Midbrain (tissue), 1 donor: ENCODE measurements around the gene POGK.
"Not testable (repeated sequence)": the region's sequence is repeated elsewhere in the genome, so short reads cannot be mapped to it uniquely, and the experiment has no call there.

ENCODE experiments used
- DNase-seq: peaks from one replicate; lab custom pipeline; 2025; lab: John Stamatoyannopoulos, UW

Gene POGK

DNA sequence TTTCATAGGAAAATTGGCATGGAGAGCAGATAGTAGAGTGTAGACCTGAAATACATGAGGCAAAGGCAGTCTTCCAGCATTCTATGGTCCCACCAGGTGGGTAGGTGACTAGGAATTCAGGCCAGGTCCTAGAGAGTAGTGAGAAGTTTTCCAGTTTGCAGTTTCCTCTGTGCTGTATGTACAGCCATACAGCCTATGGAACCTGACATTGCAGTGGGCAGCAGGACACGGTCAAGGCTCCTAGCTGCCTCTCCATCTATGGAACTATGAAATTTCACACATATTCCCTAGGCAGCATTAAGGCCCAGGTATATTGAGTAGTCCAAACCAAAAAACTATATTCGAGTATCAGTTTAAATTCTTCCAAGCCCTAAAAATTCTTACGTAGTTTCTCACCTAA, 16.3 kb downstream of the POGK start:
- DNase-seq: no peak

DNA sequence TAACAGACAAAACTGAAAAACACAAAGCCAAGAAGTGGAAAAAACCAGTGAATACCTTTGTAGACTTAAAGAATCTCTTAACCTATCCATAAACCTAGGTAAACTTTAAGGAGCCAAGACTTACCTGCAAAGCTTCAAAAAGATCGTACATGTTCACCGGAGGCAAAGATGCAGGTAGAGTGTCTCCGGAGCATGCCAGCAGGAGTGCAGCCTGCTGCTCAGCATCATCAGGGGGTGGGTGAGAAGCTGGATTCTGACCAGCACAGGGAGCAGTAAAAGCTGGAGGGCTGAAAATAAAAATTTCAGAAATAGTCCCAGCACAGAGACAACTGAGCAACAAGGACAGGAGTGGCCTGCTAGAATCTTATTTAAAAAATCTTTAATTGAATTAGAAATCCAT, 18.7 kb downstream of the POGK start:
- no peak for DNase-seq

DNA sequence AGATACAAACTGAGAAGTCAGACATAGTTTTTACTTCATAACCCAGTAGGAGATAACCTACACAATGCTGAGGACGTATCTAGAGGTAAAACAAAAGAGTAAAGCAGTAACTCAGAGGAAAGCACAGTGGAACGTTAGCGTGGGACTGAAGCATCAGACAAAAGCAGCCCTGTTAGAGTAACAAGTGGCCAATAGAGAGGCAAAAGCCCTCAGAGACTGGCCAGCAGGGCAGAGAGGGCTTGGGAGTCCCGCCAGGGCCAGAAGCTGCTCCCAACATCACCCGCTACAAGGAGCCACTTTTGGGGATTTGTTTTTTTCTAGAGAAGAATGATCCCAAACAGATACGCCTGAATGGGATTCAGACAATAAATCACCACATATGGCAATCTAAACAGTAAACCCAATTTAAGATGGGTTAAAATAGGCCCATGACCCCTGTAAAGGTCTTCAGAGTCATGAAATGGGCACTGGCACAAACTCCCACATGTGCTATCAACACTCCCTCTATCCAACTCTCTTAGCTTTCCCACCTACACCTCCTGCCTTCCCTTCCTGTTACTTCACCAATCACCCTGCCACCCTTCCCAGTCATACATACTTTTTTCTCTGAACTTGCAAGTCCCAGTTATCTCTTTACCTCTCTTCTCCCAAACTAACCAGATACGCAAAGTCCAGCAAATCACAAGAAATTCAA, 19.6 kb downstream of the POGK start:
- DNase-seq: peak; percentile 77

DNA sequence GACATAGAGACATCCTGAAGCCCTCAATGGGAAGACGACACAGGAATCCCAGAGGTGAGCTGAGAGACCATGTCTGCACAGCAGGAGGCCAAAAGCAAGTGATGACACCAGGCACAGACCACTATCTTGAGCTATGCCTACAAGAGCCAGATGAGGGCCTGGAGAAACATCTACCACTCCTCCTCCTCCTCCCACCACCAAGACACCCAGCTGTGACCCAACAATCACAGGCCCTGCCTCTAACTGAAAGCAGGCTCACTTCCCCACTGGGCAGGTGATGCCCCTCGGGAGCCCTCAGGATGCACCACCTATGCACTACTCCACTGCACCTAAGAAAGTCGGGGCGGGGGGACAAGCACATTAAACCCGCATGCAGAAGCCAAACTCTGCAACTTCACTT, 20.3 kb downstream of the POGK start:
- DNase-seq: no peak

DNA sequence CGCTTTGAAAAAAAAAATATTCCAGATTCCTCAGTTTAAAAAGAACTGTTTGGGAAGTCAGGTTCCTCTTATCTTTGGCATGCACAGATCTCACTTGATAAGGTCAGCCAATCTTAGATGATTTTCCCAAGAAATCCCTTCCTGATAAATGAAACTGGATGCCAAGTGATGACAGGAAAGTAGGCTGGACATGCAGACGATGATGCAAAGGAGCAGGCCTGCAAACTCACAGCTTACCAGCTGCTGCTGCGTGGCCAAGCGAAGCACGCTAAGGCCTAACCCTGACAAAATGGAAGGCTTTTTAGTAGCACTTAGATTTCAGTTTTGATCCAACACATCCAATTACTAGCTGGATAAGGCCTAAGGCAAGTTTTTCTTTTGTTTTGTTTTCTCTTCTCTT, 26.7 kb downstream of the POGK start:
- DNase-seq: no peak

DNA sequence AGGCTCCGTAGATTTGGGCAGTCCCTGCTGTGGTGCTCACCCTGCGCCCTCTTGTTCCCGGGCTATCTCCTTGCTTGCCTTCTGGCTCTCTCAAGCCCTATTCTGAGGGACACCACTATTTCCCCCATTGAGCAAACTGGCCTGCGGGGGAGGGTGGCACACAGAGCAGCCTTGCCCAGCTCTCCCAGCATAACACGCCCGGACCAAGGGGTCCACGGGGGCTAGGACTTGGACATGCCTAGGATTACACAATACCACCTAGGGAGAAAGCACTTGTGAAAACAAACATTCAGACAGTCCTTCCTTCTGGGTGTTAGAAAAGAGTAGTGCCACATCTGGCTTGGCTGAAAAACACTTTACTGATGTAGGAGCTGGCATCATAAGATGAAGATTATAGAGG, 29.4 kb downstream of the POGK start:
- DNase-seq: no peak

DNA sequence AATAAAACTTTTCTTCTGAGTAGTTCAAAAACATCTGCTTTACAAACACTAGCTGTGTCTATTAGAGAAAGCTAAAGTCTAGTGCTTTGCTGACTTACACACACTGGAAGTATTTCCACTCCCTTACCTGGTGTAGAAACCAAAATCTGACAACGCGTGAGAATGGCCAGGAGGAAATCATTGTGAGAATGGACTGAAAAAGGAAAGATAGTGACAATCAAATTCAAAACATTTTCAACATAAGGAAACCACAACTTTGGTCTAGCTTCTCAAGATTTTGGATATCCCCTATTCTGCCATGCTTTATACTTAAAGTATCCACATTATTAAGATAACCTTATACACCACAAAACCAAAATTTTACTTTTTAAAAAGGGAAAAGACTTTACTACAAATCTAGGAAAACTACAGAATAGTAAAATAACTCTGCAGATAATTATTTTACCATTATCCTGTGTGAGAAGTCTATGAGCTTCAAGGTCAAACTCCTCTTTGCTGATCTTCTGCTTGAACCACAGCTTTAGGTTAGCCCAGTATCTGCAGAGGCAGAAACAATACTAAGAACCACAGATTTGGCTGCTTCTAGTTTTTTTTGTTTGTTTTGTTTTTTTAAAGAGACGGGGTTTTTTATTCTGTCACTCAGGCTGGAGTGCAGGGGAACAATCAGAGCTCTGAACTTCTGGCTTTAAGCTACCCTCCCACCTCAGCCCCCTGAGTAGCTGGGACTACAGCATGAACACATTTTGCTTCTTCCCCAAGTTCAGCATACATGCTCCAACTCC, 30.2 kb downstream of the POGK start:
- DNase-seq: no peak

DNA sequence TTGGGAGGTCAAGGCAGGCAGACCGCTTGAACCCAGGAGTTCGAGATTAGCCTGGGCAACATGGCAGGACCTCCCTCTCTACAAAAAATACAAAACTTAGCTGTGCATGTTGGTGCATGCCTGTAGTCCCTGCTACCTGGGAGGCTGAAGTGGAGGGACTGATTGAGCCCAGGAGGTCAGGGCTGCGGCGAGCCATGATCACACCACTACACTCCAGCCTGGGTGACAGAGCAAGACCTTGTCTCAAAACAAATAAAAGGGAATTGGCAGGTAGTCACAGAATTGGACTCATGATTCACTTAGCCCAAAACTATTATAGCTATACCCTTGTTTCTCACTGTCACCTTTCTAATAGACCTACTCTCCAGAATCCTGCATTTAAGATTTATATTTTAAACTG, 31.3 kb downstream of the POGK start:
- no peak for DNase-seq

DNA sequence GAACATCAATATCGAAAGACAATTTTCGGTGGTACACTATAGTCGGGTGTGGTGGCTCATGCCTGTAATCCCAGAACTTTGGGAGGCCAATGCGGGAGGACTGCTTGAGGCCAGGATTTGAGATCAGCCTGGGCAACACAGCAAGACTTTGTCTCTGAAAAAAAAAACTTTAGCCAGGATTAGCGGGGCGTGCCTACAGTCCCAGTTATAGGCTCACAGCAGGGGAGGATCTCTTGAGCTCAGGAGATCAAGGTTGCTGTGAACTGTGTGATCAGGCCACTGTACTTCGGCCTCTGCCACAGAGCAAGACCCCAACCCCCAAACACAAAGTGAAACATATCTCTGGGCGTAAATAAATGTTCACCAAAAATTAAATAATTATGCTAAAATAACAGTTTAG, 35.2 kb downstream of the POGK start:
- no peak for DNase-seq

DNA sequence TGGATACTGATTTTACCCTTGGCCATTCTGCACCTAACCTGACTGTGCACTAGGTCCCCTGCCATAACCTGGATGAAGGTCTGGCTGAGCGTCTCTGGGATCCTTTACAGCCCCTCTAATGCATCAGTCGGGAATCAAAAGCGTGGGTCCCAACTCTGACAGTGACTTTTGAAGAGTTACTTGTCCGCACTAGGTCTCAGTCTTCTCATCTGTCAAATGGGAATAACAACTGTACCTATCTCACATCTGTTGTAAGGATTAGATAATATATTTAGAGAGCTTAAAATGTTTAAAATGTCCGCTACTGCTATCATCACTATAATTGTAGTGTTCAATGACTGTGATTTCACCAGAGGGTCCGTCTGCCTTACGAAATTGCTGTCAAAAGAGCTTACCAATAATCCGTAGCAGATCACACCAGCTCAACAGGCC, 36.0 kb downstream of the POGK start:
- DNase-seq: no peak

DNA sequence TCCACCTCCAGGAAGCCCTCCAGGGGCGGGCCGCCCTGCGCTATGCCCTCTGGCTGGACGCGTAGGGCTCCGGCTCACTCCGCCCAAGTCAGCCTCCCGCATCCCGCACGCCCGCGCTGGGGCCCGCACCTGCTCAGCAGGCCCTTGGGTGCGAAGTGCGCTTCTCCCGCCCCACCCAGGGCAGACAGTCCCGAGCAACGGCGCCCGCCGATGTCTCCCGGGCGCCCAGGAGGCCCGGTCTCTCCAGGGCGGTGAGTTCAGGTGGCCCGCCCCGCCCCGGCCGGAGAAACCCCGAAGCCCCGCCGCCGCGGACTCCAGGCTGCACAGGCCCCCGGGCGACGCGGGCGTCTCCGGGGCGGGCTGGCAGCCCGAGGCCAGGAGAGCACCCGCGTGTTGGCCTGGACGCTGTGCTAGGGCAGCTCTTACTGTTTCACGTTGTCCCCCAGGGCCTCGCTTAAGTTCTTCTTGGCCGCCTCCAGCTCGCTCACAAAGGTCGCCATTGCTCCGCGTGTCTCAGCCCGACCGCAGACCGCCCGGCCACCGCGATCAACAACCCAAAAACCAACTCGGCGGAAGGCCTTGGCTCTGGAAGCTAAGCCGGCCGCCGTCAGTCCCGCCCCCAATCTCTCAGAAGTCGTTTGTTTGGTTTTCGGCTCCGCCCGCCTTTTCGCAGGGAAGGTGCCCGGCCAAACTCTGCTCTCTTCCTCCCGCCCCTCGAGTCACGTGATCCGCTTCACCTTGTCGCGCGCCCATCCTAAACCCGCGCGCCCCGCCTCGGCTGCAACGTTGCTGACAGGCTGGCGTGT, 36.7 kb downstream of the POGK start, which contains the start of gene TADA1:
Gene TADA1, minus strand, starts transcription at position 531 of the 806 bp plus-strand sequence. Its CDS starts 31 bp downstream, at position 500.
- peak; percentile 97 for DNase-seq

DNA sequence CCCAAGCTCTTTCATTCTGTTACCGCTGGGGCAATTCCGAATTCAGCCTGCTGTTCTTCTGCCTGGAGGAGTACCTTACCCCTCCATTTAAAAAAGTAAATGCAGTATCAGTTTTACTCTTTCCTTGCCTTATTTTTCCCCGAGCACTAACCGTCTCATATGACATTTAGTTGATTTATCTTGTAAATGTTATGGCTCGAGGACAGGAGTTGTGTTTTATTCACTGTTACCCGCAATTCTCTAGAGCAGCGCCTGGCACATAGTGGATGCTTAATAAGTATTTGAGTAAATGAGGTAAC, 37.2 kb downstream of the POGK start:
- no peak for DNase-seq

DNA sequence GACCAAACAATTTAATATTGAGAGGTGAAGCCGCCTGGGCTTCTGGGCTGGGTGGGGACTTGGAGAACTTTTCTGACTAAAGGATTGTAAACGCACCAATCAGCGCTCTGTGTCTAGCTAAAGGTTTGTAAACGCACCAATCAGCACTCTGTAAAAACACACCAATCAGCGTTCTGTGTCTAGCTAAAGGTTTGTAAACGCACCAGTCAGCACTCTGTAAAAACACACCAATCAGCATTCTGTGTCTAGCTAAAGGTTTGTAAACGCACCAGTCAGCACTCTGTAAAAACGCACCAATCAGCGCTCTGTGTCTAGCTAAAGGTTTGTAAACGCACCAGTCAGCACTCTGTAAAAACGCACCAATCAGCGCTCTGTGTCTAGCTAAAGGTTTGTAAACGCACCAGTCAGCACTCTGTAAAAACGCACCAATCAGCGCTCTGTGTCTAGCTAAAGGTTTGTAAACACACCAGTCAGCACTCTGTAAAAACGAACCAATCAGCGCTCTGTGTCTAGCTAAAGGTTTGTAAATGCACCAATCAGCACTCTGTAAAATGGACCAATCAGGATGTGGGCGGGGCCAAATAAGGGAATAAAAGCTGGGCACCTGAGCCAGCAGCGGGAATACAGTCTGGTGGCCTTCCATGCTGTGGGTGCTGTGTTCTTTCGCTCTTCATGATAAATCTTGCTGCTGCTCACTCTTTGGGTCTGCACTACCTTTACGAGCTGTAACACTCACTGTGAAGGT, 39.1 kb downstream of the POGK start:
- DNase-seq: not testable (repeated sequence)

DNA sequence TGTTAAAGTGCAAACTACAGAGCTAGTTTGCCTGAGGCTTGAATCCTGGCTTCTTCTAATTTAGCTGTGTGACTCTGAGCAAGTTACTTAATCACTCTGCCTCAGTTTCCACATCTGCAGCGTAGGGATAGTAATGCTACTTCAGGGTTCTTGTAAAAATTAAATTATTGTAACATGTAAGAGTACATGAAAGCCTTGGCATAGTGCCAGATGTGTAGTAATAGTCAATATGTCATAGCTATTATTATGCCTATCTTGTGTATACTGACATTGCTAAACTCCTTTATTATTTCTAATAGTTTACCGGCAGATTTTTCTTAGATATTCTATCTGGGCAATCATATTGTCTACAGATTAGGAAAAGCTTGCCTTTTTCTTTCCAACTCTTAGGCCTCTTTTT, 43.6 kb downstream of the POGK start:
- DNase-seq: no peak

DNA sequence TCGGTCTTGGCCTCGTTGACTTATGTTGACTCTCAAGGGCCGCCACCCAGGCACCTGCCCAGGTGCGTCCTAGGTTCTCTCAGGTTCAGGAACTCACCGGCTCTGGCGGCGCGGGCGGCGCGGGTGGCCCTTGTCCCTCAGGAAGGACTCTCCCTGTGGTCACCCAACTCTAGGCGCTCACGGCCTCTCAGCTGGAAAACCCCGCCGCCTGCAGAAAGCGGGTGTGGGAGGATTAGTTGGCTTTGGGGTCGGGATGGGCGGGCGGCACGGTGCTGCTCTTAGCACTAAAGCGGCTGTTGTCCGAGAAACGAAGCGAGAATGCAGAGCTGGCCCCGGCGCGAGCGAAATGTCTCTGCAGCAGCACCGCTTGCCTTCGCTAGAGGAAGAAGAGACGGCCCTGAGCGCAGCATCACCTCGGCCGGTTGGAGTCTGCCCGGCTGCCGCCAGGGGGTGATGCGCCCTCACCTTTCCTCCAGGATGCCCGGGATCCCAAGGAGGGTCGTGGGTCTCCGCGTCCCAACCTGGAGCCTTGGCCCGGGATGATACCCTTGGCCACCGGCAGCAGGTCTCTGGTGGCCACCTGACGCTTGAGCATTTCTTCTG, 44.9 kb downstream of the POGK start:
- DNase-seq: peak; percentile 47

DNA sequence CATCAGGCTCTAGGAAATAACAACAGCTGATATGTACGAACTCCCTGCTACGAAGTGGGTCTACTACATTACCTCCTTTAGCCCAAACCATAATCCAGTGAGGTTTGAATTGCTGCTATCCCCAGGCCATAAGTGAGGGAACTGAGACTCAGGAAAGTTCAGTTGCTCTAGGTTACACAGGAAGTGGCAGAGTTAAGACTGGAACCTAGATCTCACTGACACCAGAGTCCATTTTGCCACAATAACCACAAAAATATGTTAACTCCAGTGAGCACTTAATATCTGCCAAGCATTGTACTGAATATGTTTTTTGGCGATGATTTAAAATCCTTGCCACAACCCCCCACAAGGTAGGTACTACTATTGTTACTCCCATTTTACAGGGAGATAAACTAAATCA, 45.7 kb downstream of the POGK start:
- DNase-seq: no peak

DNA sequence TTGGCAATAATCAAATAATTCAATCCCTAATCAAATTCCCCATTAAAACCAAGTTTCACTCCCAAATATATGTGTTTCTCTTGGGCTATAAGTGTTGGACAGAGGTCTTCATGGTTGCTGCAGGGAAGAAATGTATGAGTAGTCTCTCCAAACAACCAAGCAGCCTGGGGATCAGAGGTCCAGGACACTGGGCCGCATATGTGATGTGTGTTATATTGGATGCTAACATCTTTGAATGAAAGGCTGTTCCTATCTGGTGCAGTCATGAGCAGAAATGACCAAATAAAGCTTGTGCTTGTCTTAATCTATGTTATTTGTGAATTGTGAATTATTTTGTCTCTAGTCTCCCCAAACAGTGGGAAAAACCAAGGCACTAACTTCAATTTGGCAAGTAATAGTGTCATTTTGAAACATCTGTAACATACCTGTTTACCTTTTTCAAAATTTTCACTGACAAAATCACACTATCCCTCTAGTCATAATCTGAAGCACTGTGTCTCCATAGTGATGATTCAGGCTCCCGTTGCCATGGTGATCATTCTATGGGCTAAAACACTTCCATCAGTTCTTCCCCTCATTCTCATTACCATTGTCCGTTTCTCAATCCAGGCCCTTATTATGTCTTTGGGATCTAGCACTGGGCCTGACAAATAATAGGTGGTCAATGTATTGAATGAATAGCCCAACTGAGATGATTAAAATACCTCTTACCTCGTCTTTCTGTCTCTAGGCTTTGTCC, 49.3 kb downstream of the POGK start:
- no peak for DNase-seq

DNA sequence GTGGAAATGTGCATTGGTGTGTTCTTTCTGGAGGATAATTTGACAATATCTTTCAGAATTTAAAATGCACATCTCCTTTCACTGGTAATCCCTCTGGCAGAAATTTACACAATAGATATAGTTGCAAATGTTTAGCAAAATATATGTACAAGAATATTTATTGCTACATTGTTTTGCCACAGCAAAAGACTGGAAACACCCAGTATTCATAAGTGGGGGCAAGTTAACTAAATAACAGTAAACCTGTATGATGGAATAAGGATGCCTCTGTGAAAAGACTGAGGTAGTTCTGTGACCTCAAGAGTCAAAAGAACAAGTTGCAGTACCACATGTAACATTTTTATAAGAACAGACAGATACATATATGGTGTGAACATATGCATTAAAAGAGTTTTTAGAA, 50.5 kb downstream of the POGK start:
- no peak for DNase-seq

DNA sequence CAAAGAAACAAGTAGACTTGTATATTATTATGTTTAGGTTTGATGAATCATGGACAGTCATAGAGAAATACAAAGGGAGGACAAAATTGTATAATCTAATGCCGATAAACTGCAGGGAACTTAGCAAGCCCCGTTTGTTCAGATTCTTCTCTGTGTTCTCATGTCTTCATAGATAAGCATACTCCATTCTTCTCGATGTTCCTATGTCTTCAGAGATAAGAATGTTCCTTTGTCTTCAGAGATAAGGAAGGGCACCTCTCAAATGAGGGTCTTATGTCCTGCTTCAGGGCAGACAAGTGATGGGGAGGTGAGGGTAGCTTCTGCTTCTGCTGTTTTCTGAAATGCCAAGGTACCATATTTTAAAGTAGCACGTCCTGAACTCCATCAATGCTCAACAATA, 56.5 kb downstream of the POGK start:
- no peak for DNase-seq

DNA sequence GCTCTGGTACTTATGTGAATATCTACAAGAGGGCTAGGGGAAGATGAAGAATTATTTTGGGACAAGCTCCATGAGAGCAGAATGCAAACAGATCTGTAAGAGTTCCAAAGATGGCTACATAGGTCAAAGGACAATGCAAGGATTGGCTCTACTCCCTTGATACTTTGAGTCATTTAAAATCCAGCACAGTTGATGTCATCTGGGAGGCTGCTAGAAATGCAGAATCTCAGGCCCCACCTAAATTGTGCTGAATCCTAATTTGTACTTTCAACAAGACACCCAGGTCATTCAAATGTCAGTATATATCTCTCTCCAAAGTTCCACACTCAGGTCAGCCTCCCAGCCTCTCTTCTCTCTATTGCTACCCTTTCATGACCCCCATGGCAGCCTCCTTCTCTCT, 60.5 kb downstream of the POGK start:
- DNase-seq: no peak

DNA sequence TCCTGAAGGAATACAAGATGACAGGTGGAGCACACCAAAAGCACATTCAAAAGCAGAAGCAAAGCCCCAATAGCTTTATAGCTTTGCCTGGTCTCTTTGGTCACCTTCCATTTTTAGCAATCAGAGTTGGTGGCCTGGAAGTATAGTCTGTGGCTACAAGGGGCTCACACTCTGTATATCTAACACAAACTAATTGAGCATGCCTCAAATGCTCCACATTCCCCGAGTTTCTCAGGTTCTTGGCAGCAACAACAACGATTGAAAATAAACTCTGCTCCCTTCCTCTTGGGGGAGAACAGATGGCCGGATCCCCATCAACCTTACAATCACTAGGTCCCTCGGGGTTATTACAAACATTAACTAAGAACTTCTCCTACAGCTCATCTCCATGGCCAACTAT, 61.7 kb downstream of the POGK start:
- DNase-seq: no peak
